Gastroesophageal sphincter (tissue), 4 donors: ENCODE data around the gene NAPB. TPM values are rescaled to one million over a fixed set of nuclear protein-coding genes. Genes with fewer than 3 reads are reported as not detected.
"Not testable (repeated sequence)": the region's sequence is repeated elsewhere in the genome, so short reads cannot be mapped to it uniquely, and the experiment has no call there.

Experiments
- ATAC-seq: fragments of 150-250 bp; one replicate; pipeline ENCODE4 v1.9.1; 2016; ENCODE audit warnings: mild to moderate bottlenecking, moderate library complexity
- H3K27ac ChIP-seq, 4 donors: fragments of 200-600 bp; sonication (generic) in 3 of 4; 1 replicate in 3 of 4; 2 replicates in 1 of 4; pipeline ENCODE4 v1.5.1; 2016 to 2019
- H3K27me3 ChIP-seq: fragments of 200-600 bp; sonication (generic); one replicate; pipeline ENCODE4 v1.5.1; 2019
- H3K36me3 ChIP-seq, 2 donors: fragments of 200-600 bp; sonication (generic); one replicate each; pipeline ENCODE4 v1.5.1; 2019; ENCODE audit warnings: control low read depth in 1 of 2
- H3K4me1 ChIP-seq, 3 donors: fragments of 200-600 bp; sonication (generic); 1 replicate in 2 of 3; 2 replicates in 1 of 3; pipeline ENCODE4 v1.5.1; 2016 to 2019; ENCODE audit warnings: control low read depth in 2 of 3
- H3K4me3 ChIP-seq, 2 donors: fragments of 200-600 bp; sonication (generic); one replicate each; pipeline ENCODE4 v1.5.1; 2019; ENCODE audit warnings: mild to moderate bottlenecking in 1 of 2, moderate library complexity in 1 of 2
- H3K9me3 ChIP-seq, 3 donors: fragments of 200-600 bp; sonication (generic); one replicate each; pipeline ENCODE4 v1.5.1; 2017 to 2019; ENCODE audit warnings: control low read depth in 2 of 3
- CTCF ChIP-seq, 4 experiments: fragments of 200-600 bp in 2 of 4; fragments of 450-650 bp in 2 of 4; sonication (generic) in 1 of 4; IDR thresholded peaks; one replicate each; pipeline ENCODE4 v1.5.1; 2017 to 2019; ENCODE audit warnings: antibody characterized with exemption in 4 of 4, mild to moderate bottlenecking in 2 of 4, moderate library complexity in 2 of 4
- EP300 ChIP-seq: sonication (generic); formaldehyde crosslinking; IDR thresholded peaks from one replicate; pipeline ENCODE4 v1.6.1; 2017; ENCODE audit warnings: antibody characterized with exemption, mild to moderate bottlenecking
- POLR2A ChIP-seq, 2 donors: fragments of 450-650 bp; IDR thresholded peaks; one replicate each; pipeline ENCODE4 v1.6.1; 2017; ENCODE audit warnings: antibody characterized with exemption in 2 of 2, mild to moderate bottlenecking in 2 of 2, moderate library complexity in 1 of 2
- POLR2AphosphoS5 ChIP-seq: sonication (generic); formaldehyde crosslinking; IDR thresholded peaks from one replicate; pipeline ENCODE4 v1.6.1; 2017; ENCODE audit warnings: antibody characterized with exemption
- WGBS, 2 donors: methylation state at CpG; one replicate each; pipeline ENCODE4 v1.1.5; 2018; ENCODE audit warnings: low coverage in 1 of 2; 5-methylcytosine and 5-hydroxymethylcytosine counted together
- total RNA-seq, 4 donors: library from RNA; depleted of rRNA; stranded (reverse); fragments of >200 nt; gene quantifications; one replicate each; pipeline ENCODE4 v1.1.0, GENCODE V29; 2016

Gene NAPB
- total RNA-seq, 4 donors from 2014 or later, result 14.0 to 20.1 (median 18.1) TPM

- Histone ChIP-seq H3K36me3 (peaks cover 0 to 21% of the 10 kb centered on the region in 2 donors), H3K4me3 (peak overlapping the region; percentile 58 to 97), H3K27ac (peak overlapping the region; percentile 94 to 99 (median 98)), H3K9me3 (no peaks in the 10 kb centered on the region), H3K4me1 (peaks cover 0 to 35% (median 11%) of the 10 kb centered on the region in 3 donors), H3K27me3 (no peaks in the 10 kb centered on the region)
- ATAC-seq, result peak; percentile 14
- 3 to 5% methylated on average over 13 to 20 of the region's 64 CpGs for WGBS, 2 donors
- TF ChIP-seq CTCF (IDR thresholded peaks at IDR 0.05) (no peak), POLR2A (IDR thresholded peaks at IDR 0.05) (no peak), POLR2AphosphoS5 (no peak), EP300 (no peak)
Measured at GRCh38 chr20:23350904-23351838, 70.1 kb downstream of the NAPB start.

- H3K4me3 ChIP-seq, result peak within 1 kb of the TSS; percentile 58 to 97
- peak; percentile 95 for ATAC-seq
- no peaks in the 10 kb centered on the region for H3K9me3 ChIP-seq
- peaks cover 0 to 16% of the 10 kb centered on the region in 2 donors for H3K36me3 ChIP-seq
- no peaks in the 10 kb centered on the region for H3K27me3 ChIP-seq
- H3K4me1 ChIP-seq, result peaks cover 0 to 35% (median 11%) of the 10 kb centered on the region in 3 donors
- TF ChIP-seq CTCF (IDR thresholded peaks at IDR 0.05) (no peak), EP300 (no peak), POLR2AphosphoS5 (peak; percentile 94), POLR2A (IDR thresholded peaks at IDR 0.05) (peak; percentile 80 to 86)
- H3K27ac ChIP-seq, result peak within 1 kb of the TSS; percentile 94 to 99 (median 98)
- WGBS, 2 donors, result 0% methylated on average over 9 of the region's 65 CpGs; no CpG with 5 or more reads in 1 of the 2 donors
Measured at GRCh38 chr20:23350196-23350903, 70.9 kb downstream of the NAPB start, which contains the start of gene NXT1. NXT1 (plus strand) TSS chr20:23350791; CDS start chr20:23354042, 3,251 bp downstream.

GRCh38 chr20:23349338-23350195 is 71.7 kb downstream of the NAPB start:
- peak; percentile 69 for ATAC-seq
- TF ChIP-seq POLR2A (IDR thresholded peaks at IDR 0.05) (no peak), CTCF (IDR thresholded peaks at IDR 0.05) (peak in 3 of 4 experiments; percentile 53 to 69 (median 68))
- no peaks in the 10 kb centered on the region for H3K9me3 ChIP-seq
- 6 to 10% methylated on average over 8 to 23 of the region's 23 CpGs for WGBS, 2 donors
- no peaks in the 10 kb centered on the region for H3K27me3 ChIP-seq
- peak overlapping the region; percentile 94 to 99 (median 98) for H3K27ac ChIP-seq
- peaks cover 0 to 35% (median 11%) of the 10 kb centered on the region in 3 donors for H3K4me1 ChIP-seq
- H3K4me3 ChIP-seq, result peak overlapping the region; percentile 58 to 97
- peaks cover 0 to 9% of the 10 kb centered on the region in 2 donors for H3K36me3 ChIP-seq

- Histone ChIP-seq H3K27ac (peak overlapping the region in 3 of 4 donors; percentile 94 to 98 (median 97)), H3K4me1 (peaks cover 0 to 35% (median 11%) of the 10 kb centered on the region in 3 donors)
- not testable (repeated sequence) for ATAC-seq, H3K36me3 ChIP-seq, H3K4me3 ChIP-seq, H3K9me3 ChIP-seq, H3K27me3 ChIP-seq
- 79 to 83% methylated on average over 4 to 6 of the region's 6 CpGs for WGBS, 2 donors
Measured at GRCh38 chr20:23348510-23348909, 72.8 kb downstream of the NAPB start.
